ENCODE results near the gene GDI1. TPM values are rescaled to one million over a fixed set of nuclear protein-coding genes. Genes with fewer than 3 reads are reported as not detected.

The GDI1 gene
- total and polyA plus RNA-seq, 2 of the 8 experiments (the other 6 are each of a cell fraction or from before 2014, with no cell fraction given) = 83.1 to 136 TPM

DNA sequence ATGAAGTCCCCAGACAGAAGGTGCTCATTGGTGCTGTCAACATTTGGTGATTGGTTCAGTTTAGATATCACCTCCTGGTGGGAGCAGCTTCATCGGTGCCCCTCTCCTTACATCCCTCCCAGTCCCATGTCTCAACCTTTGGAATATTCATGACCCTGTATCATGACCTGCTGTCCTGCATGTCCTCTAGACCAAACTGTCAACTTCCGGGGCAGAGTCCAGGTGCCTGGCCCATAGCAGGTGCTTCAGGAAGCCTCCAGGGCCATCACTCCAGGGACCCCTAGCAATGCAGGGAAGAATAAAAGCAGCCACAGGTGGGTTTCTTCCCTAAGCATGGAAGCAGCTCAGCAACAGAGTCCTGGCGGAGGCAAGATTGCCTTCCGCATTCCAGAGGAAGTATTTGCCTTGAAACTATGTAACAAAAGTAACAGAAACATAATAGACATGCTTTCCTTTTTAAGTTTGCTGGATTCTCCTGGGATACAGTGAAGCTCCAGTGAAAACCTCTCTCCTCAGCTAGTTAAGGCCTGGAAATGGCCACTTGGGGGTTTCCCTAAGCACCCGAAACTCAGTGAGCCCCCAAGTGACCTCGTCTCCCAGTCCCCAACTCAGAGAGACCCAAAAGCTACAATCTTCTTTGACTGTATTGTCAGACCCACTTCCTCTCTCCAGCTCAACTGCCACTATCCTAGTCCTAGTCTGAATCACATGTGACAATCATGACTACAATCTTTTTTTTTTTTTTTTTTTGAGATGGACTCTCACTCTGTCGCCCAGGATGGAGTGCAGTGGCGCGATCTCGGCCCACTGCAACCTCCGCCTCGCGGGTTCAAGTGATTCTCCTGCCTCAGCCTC is 9.8 kb upstream of the GDI1 start:
- CTCF ChIA-PET (ENCODE audit: partially characterized antibody) = interaction anchor here (0.6 kb wide), 1 partner anchor 116 kb away, joined by 4 read pairs; no protein-coding TSS in a partner anchor
- H3K4me3 ChIP-seq (ENCODE audit: extremely low read depth in 1 of 4, insufficient read depth in 2 of 4, low read depth in 3 of 4, low read length in 4 of 4) = no peak overlapping the region
- H2AK5ac ChIP-seq (ENCODE audit: low read depth, low read length) = no peak overlapping the region
- no peak overlapping the region for H3K18ac ChIP-seq (ENCODE audit: extremely low read depth, low read length)
- H3K9me3 ChIP-seq (ENCODE audit: insufficient read depth in 2 of 2, low read depth in 1 of 2, low read length in 1 of 2) = no peaks in the 10 kb centered on the region
- peaks cover 0 to 7% (median under 1%) of the 10 kb centered on the region in 4 experiments; a peak in 3 of 8 replicates for H3K36me3 ChIP-seq (ENCODE audit: control insufficient read depth in 2 of 4, insufficient read depth in 4 of 4, low read length in 3 of 4)
- H4K20me1 ChIP-seq (replicated peaks in 1 of 2; ENCODE audit: control insufficient read depth in 1 of 2, insufficient read depth in 2 of 2, low read length in 2 of 2) = peaks cover 0 to 3% of the 10 kb centered on the region in 2 experiments
- no peak overlapping the region for H3K4ac ChIP-seq (replicated peaks; ENCODE audit: insufficient read length, low read depth, low read length)
- H2BK5ac ChIP-seq (ENCODE audit: low read depth, low read length) = no peak overlapping the region
- H3K23ac ChIP-seq (ENCODE audit: insufficient read length) = no peak overlapping the region
- POLR2A ChIA-PET (ENCODE audit: partially characterized antibody) = interaction anchor here (0.8 to 3.8 kb wide), 6 partner anchors 8 to 29 kb away, joined by 3 to 31 read pairs (median 6); partner anchors contain the start of genes DNASE1L1 and RPL10
- H3K14ac ChIP-seq (ENCODE audit: insufficient read length) = no peak overlapping the region
- H3K27me3 ChIP-seq (replicated peaks in 1 of 4; ENCODE audit: control insufficient read depth in 3 of 4, extremely low read depth in 1 of 4, insufficient read depth in 3 of 4, low read length in 3 of 4) = no peaks in the 10 kb centered on the region
- H3K9ac ChIP-seq (replicated peaks in 1 of 4; ENCODE audit: extremely low read depth in 1 of 4, low read depth in 3 of 4, low read length in 3 of 4) = no peak overlapping the region
- no peaks in the 10 kb centered on the region for H3K79me1 ChIP-seq (ENCODE audit: low read depth, low read length)
- H2BK12ac ChIP-seq (ENCODE audit: low read depth, low read length) = no peak overlapping the region
- peaks cover 4% of the 10 kb centered on the region; the same call in 1 of the 2 replicates for H3K23me2 ChIP-seq (ENCODE audit: low read depth, low read length)
- no peak overlapping the region for H2BK15ac ChIP-seq (ENCODE audit: low read length)
- peaks cover 3 to 9% of the 10 kb centered on the region in 2 experiments; a peak in 2 of 4 replicates for H3K79me2 ChIP-seq (ENCODE audit: control insufficient read depth in 1 of 2, insufficient read depth in 2 of 2, low read length in 2 of 2)
- no peak overlapping the region for H4K91ac ChIP-seq (replicated peaks; ENCODE audit: insufficient read length, low read length)
- no peak overlapping the region for H2BK120ac ChIP-seq (replicated peaks; ENCODE audit: low read depth, low read length)
- H3K56ac ChIP-seq (replicated peaks; ENCODE audit: insufficient read length, low read depth, low read length) = no peak overlapping the region
- WGBS, 2 experiments (ENCODE audit: extremely low coverage in 1 of 2, insufficient coverage in 1 of 2, insufficient read length in 1 of 2, insufficient replicate concordance in 2 of 2, low coverage in 1 of 2, low lambda C conversion rate in 2 of 2, missing lambda C conversion rate in 1 of 2) = 96% methylated on average over 6 of the region's 13 CpGs; no CpG with 5 or more reads in 1 of the 2 experiments
- FAIRE-seq (no peak), DNase-seq (ENCODE audit: low read depth in 1 of 2, low spot score in 2 of 2) (no peak)
- H3K4me1 ChIP-seq (replicated peaks in 1 of 4; ENCODE audit: control insufficient read depth in 3 of 4, insufficient read depth in 4 of 4, low read length in 3 of 4) = no peaks in the 10 kb centered on the region
- no peak overlapping the region for H2BK20ac ChIP-seq (ENCODE audit: low read length)
- no peak overlapping the region for H2AFZ ChIP-seq (ENCODE audit: low read length)
- H4K5ac ChIP-seq (ENCODE audit: insufficient read length, low read depth, low read length) = no peak overlapping the region
- H4K8ac ChIP-seq (ENCODE audit: extremely low read depth, insufficient read depth, low read length) = no peak overlapping the region
- peak overlapping the region in 1 of 2 experiments; percentile 66; a peak in 1 of 4 replicates for H3K4me2 ChIP-seq (ENCODE audit: insufficient read depth in 1 of 2, low read depth in 2 of 2, low read length in 2 of 2)
- no peak overlapping the region for H3K27ac ChIP-seq (ENCODE audit: low read depth, low read length)
- TF ChIP-seq NRF1 (IDR thresholded peaks at IDR 0.05; ENCODE audit: low read depth, low read length) (no peak), ZNF274 (IDR thresholded peaks at IDR 0.05; ENCODE audit: borderline replicate concordance, extremely low read depth, low read length) (no peak), GTF2F1 (IDR thresholded peaks at IDR 0.05; ENCODE audit: borderline replicate concordance, low read depth, low read length) (no peak), CREB1 (IDR thresholded peaks at IDR 0.05) (no peak), KDM5A (IDR thresholded peaks at IDR 0.05; ENCODE audit: low read length) (no peak), HDAC2 (IDR thresholded peaks at IDR 0.05; ENCODE audit: borderline replicate concordance in 1 of 2, low read depth in 2 of 2, low read length in 2 of 2) (no peak), TBP (IDR thresholded peaks at IDR 0.05; ENCODE audit: low read depth, low read length) (no peak), BCL11A (IDR thresholded peaks at IDR 0.05; ENCODE audit: low read depth in 2 of 2, low read length in 2 of 2) (no peak), PHF8 (conservative IDR thresholded peaks at IDR 0.05; ENCODE audit: low read depth, low read length) (no peak), MAFK (IDR thresholded peaks at IDR 0.05; ENCODE audit: low read depth, low read length) (no peak), EP300 (IDR thresholded peaks at IDR 0.05; ENCODE audit: borderline replicate concordance in 1 of 2, low read depth in 2 of 2, low read length in 2 of 2) (no peak), FOSL1 (IDR thresholded peaks at IDR 0.05; ENCODE audit: insufficient read depth, low read depth, low read length) (no peak)

All from H1 (cell line).